ENCODE data around the gene ROCK2. TPM values are rescaled to one million over a fixed set of nuclear protein-coding genes. Genes with fewer than 3 reads are reported as not detected.
A peak's percentile ranks its signal among the peaks of the same experiment; 100 is the strongest.

ROCK2 gene
- polyA plus RNA-seq, 2 of the 4 experiments (the other 2 are of a cell fraction): 34.0 to 38.7 TPM

GRCh38 chr2:11239666-11240462, 104.6 kb downstream of the ROCK2 start:
- Histone ChIP-seq H3K27ac (0 out of 6 replicates have a peak overlapping the region, but pooled peaks of 1 of the 2 experiments have one; percentile 1), H3K9me3 (no peaks in the 10 kb centered on the region), H3K4me1 (peaks cover 40% of the 10 kb centered on the region), H3K4me3 (no peak overlapping the region), H3K4me2 (peak overlapping the region; percentile 2; the same call in 1 of the 3 replicates)
- WGBS (ENCODE audit: missing lambda C conversion rate): 69% methylated on average over 6 of the region's 6 CpGs
- TF ChIP-seq REST (IDR thresholded peaks at IDR 0.05): no peak
- TF ChIP-seq RNF2 (IDR thresholded peaks at IDR 0.05; ENCODE audit: borderline replicate concordance, low read depth): no peak
- no peak for TF ChIP-seq ZSCAN20 (CRISPR knock-in tag; IDR thresholded peaks at IDR 0.05)
- TF ChIP-seq NFE2L2 (conservative IDR thresholded peaks at IDR 0.05; ENCODE audit: low read length): no peak
- no peak for TF ChIP-seq KDM5A (IDR thresholded peaks at IDR 0.05)
- no peak for TF ChIP-seq HDAC2 (IDR thresholded peaks at IDR 0.05)
- TF ChIP-seq POLR2AphosphoS2 (conservative IDR thresholded peaks at IDR 0.05; ENCODE audit: low read length): no peak
- no peak for TF ChIP-seq PBX3 (IDR thresholded peaks at IDR 0.05)
- no peak for TF ChIP-seq CBX2 (IDR thresholded peaks at IDR 0.05; ENCODE audit: borderline replicate concordance, low read depth)
- TF ChIP-seq BHLHE40 (IDR thresholded peaks at IDR 0.05; ENCODE audit: low read depth, low read length): no peak
- TF ChIP-seq FOXS1 (CRISPR knock-in tag; IDR thresholded peaks at IDR 0.05): no peak
- TF ChIP-seq, protein P1, sequence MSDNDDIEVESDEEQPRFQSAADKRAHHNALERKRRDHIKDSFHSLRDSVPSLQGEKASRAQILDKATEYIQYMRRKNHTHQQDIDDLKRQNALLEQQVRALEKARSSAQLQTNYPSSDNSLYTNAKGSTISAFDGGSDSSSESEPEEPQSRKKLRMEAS (IDR thresholded peaks at IDR 0.05): no peak
- no peak for TF ChIP-seq TP53 (CRISPR knock-in tag; IDR thresholded peaks at IDR 0.05)
- TF ChIP-seq CHD2 (IDR thresholded peaks at IDR 0.05; ENCODE audit: low read length, partially characterized antibody): no peak
- no peak for TF ChIP-seq JUN (IDR thresholded peaks at IDR 0.05)
- TF ChIP-seq, protein P2, sequence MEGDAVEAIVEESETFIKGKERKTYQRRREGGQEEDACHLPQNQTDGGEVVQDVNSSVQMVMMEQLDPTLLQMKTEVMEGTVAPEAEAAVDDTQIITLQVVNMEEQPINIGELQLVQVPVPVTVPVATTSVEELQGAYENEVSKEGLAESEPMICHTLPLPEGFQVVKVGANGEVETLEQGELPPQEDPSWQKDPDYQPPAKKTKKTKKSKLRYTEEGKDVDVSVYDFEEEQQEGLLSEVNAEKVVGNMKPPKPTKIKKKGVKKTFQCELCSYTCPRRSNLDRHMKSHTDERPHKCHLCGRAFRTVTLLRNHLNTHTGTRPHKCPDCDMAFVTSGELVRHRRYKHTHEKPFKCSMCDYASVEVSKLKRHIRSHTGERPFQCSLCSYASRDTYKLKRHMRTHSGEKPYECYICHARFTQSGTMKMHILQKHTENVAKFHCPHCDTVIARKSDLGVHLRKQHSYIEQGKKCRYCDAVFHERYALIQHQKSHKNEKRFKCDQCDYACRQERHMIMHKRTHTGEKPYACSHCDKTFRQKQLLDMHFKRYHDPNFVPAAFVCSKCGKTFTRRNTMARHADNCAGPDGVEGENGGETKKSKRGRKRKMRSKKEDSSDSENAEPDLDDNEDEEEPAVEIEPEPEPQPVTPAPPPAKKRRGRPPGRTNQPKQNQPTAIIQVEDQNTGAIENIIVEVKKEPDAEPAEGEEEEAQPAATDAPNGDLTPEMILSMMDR (IDR thresholded peaks at IDR 0.05): no peak
- ChIA-PET CTCF (interaction anchor here (1.1 to 2.2 kb wide), 7 partner anchors 10 to 208 kb away, joined by 3 to 10 read pairs (median 3); a partner anchor contains a TSS), POLR2A (interaction anchor here (0.6 kb wide), 1 partner anchor 9 kb away, joined by 11 read pairs; no protein-coding TSS in a partner anchor)
- ATAC-seq (peak in 1 of 2 experiments; percentile 50; a peak in 3 of 6 replicates), DNase-seq (ENCODE audit: low read depth in 1 of 2, low spot score in 1 of 2) (peak in 1 of 2 experiments; percentile 26), FAIRE-seq (no peak)

GRCh38 chr2:11239147-11239546, 105.3 kb downstream of the ROCK2 start:
- Histone ChIP-seq H3K27ac (no peak overlapping the region), H3K9me3 (no peaks in the 10 kb centered on the region), H3K4me1 (peaks cover 40% of the 10 kb centered on the region), H3K4me2 (no peak overlapping the region), H3K4me3 (no peak overlapping the region)
- ChIA-PET CTCF (interaction anchor here (1.1 to 2.2 kb wide), 6 partner anchors 14 to 209 kb away, joined by 3 to 10 read pairs (median 6); a partner anchor contains a TSS), POLR2A (no interaction called here)
- FAIRE-seq (peak; percentile 28), DNase-seq (ENCODE audit: low read depth in 1 of 2, low spot score in 1 of 2) (no peak), ATAC-seq (no peak)
- WGBS (ENCODE audit: missing lambda C conversion rate): 95% methylated on average over 2 of the region's 2 CpGs
- TF ChIP-seq ZSCAN20 (CRISPR knock-in tag; IDR thresholded peaks at IDR 0.05) (no peak), MAZ (IDR thresholded peaks at IDR 0.05; ENCODE audit: borderline replicate concordance, low read depth, low read length) (no peak), E2F6 (IDR thresholded peaks at IDR 0.05; ENCODE audit: borderline replicate concordance, low read depth) (no peak), BCL3 (IDR thresholded peaks at IDR 0.05) (no peak), ATOH8 (CRISPR knock-in tag; IDR thresholded peaks at IDR 0.05; ENCODE audit: low read depth) (no peak)
